ENCODE measurements around the gene PLGRKT. TPM values are rescaled to one million over a fixed set of nuclear protein-coding genes. Genes with fewer than 3 reads are reported as not detected.
"Not testable (repeated sequence)": the region's sequence is repeated elsewhere in the genome, so short reads cannot be mapped to it uniquely, and the experiment has no call there.

Gene PLGRKT
- total RNA-seq, 1 experiment from 2014 or later = 5.0 TPM

GRCh38 chr9:5326893-5327548 is 110.7 kb downstream of the PLGRKT start:
- Histone ChIP-seq H3K4me1 (no peaks in the 10 kb centered on the region), H3K4me3 (ENCODE audit: low read depth, low read length) (no peak overlapping the region), H3K9me3 (no peaks in the 10 kb centered on the region), H3K27me3 (replicated peaks; ENCODE audit: control insufficient read depth, insufficient read depth, low read length) (no peaks in the 10 kb centered on the region), H3K36me3 (ENCODE audit: control insufficient read depth, insufficient read depth, low read length) (no peaks in the 10 kb centered on the region)
- intact Hi-C loops (cut with micrococcal nuclease; ENCODE audit: unreplicated experiment) = no loop called here
- Mint-ChIP-seq H3K27me3 (ENCODE audit: insufficient read depth, unreplicated experiment) (peaks cover 4% of the 10 kb centered on the region), H3K4me1 (ENCODE audit: low read depth, unreplicated experiment) (no peaks in the 10 kb centered on the region), H3K27ac (ENCODE audit: unreplicated experiment) (no peak overlapping the region), H3K9me3 (ENCODE audit: unreplicated experiment) (peaks cover 9% of the 10 kb centered on the region), H3K4me3 (ENCODE audit: unreplicated experiment) (no peak overlapping the region), H3K36me3 (ENCODE audit: insufficient read depth, unreplicated experiment) (no peaks in the 10 kb centered on the region)
- no TSS peak for BruUV-seq (replicated peaks)
- ChIA-PET POLR2A (no interaction called here), CTCF (no interaction called here)
- DNase-seq = no peak
- TF ChIP-seq CTCF (IDR thresholded peaks at IDR 0.05; ENCODE audit: insufficient read depth in 1 of 2, low read depth in 1 of 2, low read length in 1 of 2, severe bottlenecking in 1 of 2, unreplicated experiment in 1 of 2) = no peak

GRCh38 chr9:5326187-5326586 is 111.5 kb downstream of the PLGRKT start:
- Histone ChIP-seq H3K36me3 (ENCODE audit: control insufficient read depth, insufficient read depth, low read length) (no peaks in the 10 kb centered on the region), H3K27me3 (replicated peaks; ENCODE audit: control insufficient read depth, insufficient read depth, low read length) (no peaks in the 10 kb centered on the region), H3K9me3 (no peaks in the 10 kb centered on the region), H3K4me1 (no peaks in the 10 kb centered on the region), H3K4me3 (ENCODE audit: low read depth, low read length) (no peak overlapping the region)
- intact Hi-C loops (cut with micrococcal nuclease; ENCODE audit: unreplicated experiment) = no loop called here
- Mint-ChIP-seq H3K36me3 (ENCODE audit: insufficient read depth, unreplicated experiment) (no peaks in the 10 kb centered on the region), H3K4me3 (ENCODE audit: unreplicated experiment) (no peak overlapping the region), H3K4me1 (ENCODE audit: low read depth, unreplicated experiment) (no peaks in the 10 kb centered on the region), H3K27me3 (ENCODE audit: insufficient read depth, unreplicated experiment) (peaks cover 6% of the 10 kb centered on the region), H3K27ac (ENCODE audit: unreplicated experiment) (no peak overlapping the region), H3K9me3 (ENCODE audit: unreplicated experiment) (peaks cover 9% of the 10 kb centered on the region)
- no peak for DNase-seq
- POLR2A ChIA-PET = no interaction called here
- BruUV-seq (replicated peaks) = no TSS peak
- CTCF ChIA-PET = no interaction called here
- TF ChIP-seq CTCF (IDR thresholded peaks at IDR 0.05; ENCODE audit: insufficient read depth in 1 of 2, low read depth in 1 of 2, low read length in 1 of 2, severe bottlenecking in 1 of 2, unreplicated experiment in 1 of 2) = no peak

GRCh38 chr9:5321601-5322000 is 116.1 kb downstream of the PLGRKT start:
- H3K9me3 Mint-ChIP-seq (ENCODE audit: unreplicated experiment); H3K27ac Mint-ChIP-seq (ENCODE audit: unreplicated experiment); BruUV-seq (replicated peaks); H3K36me3 ChIP-seq (ENCODE audit: control insufficient read depth, insufficient read depth, low read length); POLR2A ChIA-PET; H3K4me1 ChIP-seq; H3K4me1 Mint-ChIP-seq (ENCODE audit: low read depth, unreplicated experiment); H3K27me3 Mint-ChIP-seq (ENCODE audit: insufficient read depth, unreplicated experiment); H3K36me3 Mint-ChIP-seq (ENCODE audit: insufficient read depth, unreplicated experiment); H3K4me3 ChIP-seq (ENCODE audit: low read depth, low read length); H3K9me3 ChIP-seq; H3K27me3 ChIP-seq (replicated peaks; ENCODE audit: control insufficient read depth, insufficient read depth, low read length); DNase-seq; H3K4me3 Mint-ChIP-seq (ENCODE audit: unreplicated experiment): not testable (repeated sequence)
- CTCF ChIA-PET = interaction anchor here (1.0 kb wide), 1 partner anchor 135 kb away, joined by 11 read pairs; no protein-coding TSS in a partner anchor
- intact Hi-C loops (cut with micrococcal nuclease; ENCODE audit: unreplicated experiment) = loop anchor here (1.0 kb wide), 1 partner anchor 135 kb away; no protein-coding TSS in a partner anchor
